ENCODE measurements around the gene NUDC.

- TF ChIP-seq CTCF (conservative IDR thresholded peaks at IDR 0.05; ENCODE audit: low read depth, low read length) (no peak), EZH2 (IDR thresholded peaks at IDR 0.05; ENCODE audit: low read length, unreplicated experiment) (no peak)
Measured at GRCh38 chr1:26945728-26946127, 24.2 kb downstream of the NUDC start.
